Activated naive CD4-positive, alpha-beta T cell treated with anti-CD3 and anti-CD28 coated beads for 36 hours (primary cell): ENCODE data around the gene MYZAP. TPM values are rescaled to one million over a fixed set of nuclear protein-coding genes. Genes with fewer than 3 reads are reported as not detected.

Experiments
- CTCF ChIA-PET: fragments of 350-600 bp; sonication (Branson Sonifier 250); formaldehyde crosslinking; loops from one replicate; lab custom pipeline; 2021; ENCODE audit warnings: antibody characterized with exemption; lab: Charles Lee
- DNase-seq: peaks from one replicate; pipeline ENCODE4 v3.0.0-alpha.2; 2020
- H3K27ac Mint-ChIP-seq: one replicate; pipeline ENCODE4 v1.8.0; 2021; ENCODE audit warnings: mild to moderate bottlenecking, mixed read lengths
- H3K27me3 Mint-ChIP-seq: one replicate; pipeline ENCODE4 v1.8.0; 2021; ENCODE audit warnings: low read depth, mixed read lengths
- H3K36me3 Mint-ChIP-seq: one replicate; pipeline ENCODE4 v1.8.0; 2021; ENCODE audit warnings: low read depth, mixed read lengths
- H3K4me1 Mint-ChIP-seq: one replicate; pipeline ENCODE4 v1.8.0; 2021; ENCODE audit warnings: low read depth, mixed read lengths
- H3K4me3 Mint-ChIP-seq: one replicate; pipeline ENCODE4 v1.8.0; 2021; ENCODE audit warnings: mild to moderate bottlenecking, moderate library complexity, mixed read lengths
- H3K9me3 Mint-ChIP-seq: one replicate; pipeline ENCODE4 v1.8.0; 2021; ENCODE audit warnings: mixed read lengths
- intact Hi-C: fragments of 100-400 bp; cut with micrococcal nuclease; formaldehyde crosslinking; loops from one replicate; pipeline ENCODE4 v1.15.1; 2023
- total RNA-seq, 2 experiments: library from RNA; stranded (reverse); gene quantifications; one replicate each; pipeline ENCODE4 v1.2.3, GENCODE V29; 2021

The MYZAP gene
- total RNA-seq: under 1 TPM; 0.38 to 0.40 TPM

GRCh38 chr15:57591822-57592367, at the start of gene MYZAP:
TSS of gene MYZAP (plus strand) at chr15:57591904. CDS start at chr15:57592035, 131 bp downstream.
- H3K27me3 Mint-ChIP-seq: peaks cover 6% of the 10 kb centered on the region
- CTCF ChIA-PET: no interaction called here
- H3K36me3 Mint-ChIP-seq: no peaks in the 10 kb centered on the region
- peaks cover 38% of the 10 kb centered on the region for H3K4me1 Mint-ChIP-seq
- peak; percentile 60 for DNase-seq
- peak within 1 kb of the TSS; percentile 70 for H3K4me3 Mint-ChIP-seq
- no peaks in the 10 kb centered on the region for H3K9me3 Mint-ChIP-seq
- intact Hi-C loops: no loop called here
- H3K27ac Mint-ChIP-seq: no peak within 1 kb of the TSS

GRCh38 chr15:57542505-57542817, 49.2 kb upstream of the MYZAP start:
- Mint-ChIP-seq H3K27ac (no peak overlapping the region), H3K9me3 (peaks cover 2% of the 10 kb centered on the region), H3K4me3 (no peak overlapping the region), H3K4me1 (no peaks in the 10 kb centered on the region), H3K27me3 (peaks cover 2% of the 10 kb centered on the region), H3K36me3 (no peaks in the 10 kb centered on the region)
- intact Hi-C loops: loop anchor here (1.0 kb wide), 1 partner anchor 202 kb away; no protein-coding TSS in a partner anchor
- CTCF ChIA-PET: interaction anchor here (0.5 to 2.3 kb wide), 15 partner anchors 8 to 473 kb away, joined by 3 to 15 read pairs (median 4); partner anchors contain the start of gene POLR2M
- no peak for DNase-seq

GRCh38 chr15:57544848-57545480, 46.7 kb upstream of the MYZAP start:
- Mint-ChIP-seq H3K27ac (no peak overlapping the region), H3K4me1 (no peaks in the 10 kb centered on the region), H3K9me3 (peaks cover 2% of the 10 kb centered on the region), H3K27me3 (peaks cover 2% of the 10 kb centered on the region), H3K36me3 (no peaks in the 10 kb centered on the region), H3K4me3 (no peak overlapping the region)
- CTCF ChIA-PET: interaction anchor here (2.8 kb wide), 1 partner anchor 17 kb away, joined by 12 read pairs; no protein-coding TSS in a partner anchor
- intact Hi-C loops: no loop called here
- DNase-seq: no peak

GRCh38 chr15:57545995-57546394, 45.7 kb upstream of the MYZAP start:
- H3K36me3 Mint-ChIP-seq: no peaks in the 10 kb centered on the region
- H3K4me3 Mint-ChIP-seq: no peak overlapping the region
- H3K4me1 Mint-ChIP-seq: no peaks in the 10 kb centered on the region

GRCh38 chr15:57547243-57547755, 44.4 kb upstream of the MYZAP start:
- peaks cover 2% of the 10 kb centered on the region for H3K27me3 Mint-ChIP-seq
- H3K4me1 Mint-ChIP-seq: no peaks in the 10 kb centered on the region
- H3K36me3 Mint-ChIP-seq: no peaks in the 10 kb centered on the region
- H3K4me3 Mint-ChIP-seq: no peak overlapping the region
- no peaks in the 10 kb centered on the region for H3K9me3 Mint-ChIP-seq
- intact Hi-C loops: no loop called here
- CTCF ChIA-PET: interaction anchor here (0.9 kb wide), 1 partner anchor 18 kb away, joined by 3 read pairs; no protein-coding TSS in a partner anchor
- no peak overlapping the region for H3K27ac Mint-ChIP-seq
- no peak for DNase-seq

More at GRCh38 chr15:57545995-57546394, 45.7 kb upstream of the MYZAP start:
- no peak for DNase-seq
- Mint-ChIP-seq H3K9me3 (no peaks in the 10 kb centered on the region), H3K27me3 (peaks cover 2% of the 10 kb centered on the region), H3K27ac (no peak overlapping the region)
- intact Hi-C loops: no loop called here
- CTCF ChIA-PET: interaction anchor here (2.8 kb wide), 1 partner anchor 18 kb away, joined by 12 read pairs; no protein-coding TSS in a partner anchor

GRCh38 chr15:57548351-57548750, 43.4 kb upstream of the MYZAP start:
- DNase-seq: no peak
- no peaks in the 10 kb centered on the region for H3K9me3 Mint-ChIP-seq
- CTCF ChIA-PET: interaction anchor here (2.9 kb wide), 1 partner anchor 12 kb away, joined by 10 read pairs; no protein-coding TSS in a partner anchor

GRCh38 chr15:57548835-57549234, 42.9 kb upstream of the MYZAP start:
- H3K9me3 Mint-ChIP-seq: no peaks in the 10 kb centered on the region
- H3K27ac Mint-ChIP-seq: no peak overlapping the region
- CTCF ChIA-PET: interaction anchor here (2.9 kb wide), 1 partner anchor 11 kb away, joined by 10 read pairs; no protein-coding TSS in a partner anchor
- H3K4me3 Mint-ChIP-seq: no peak overlapping the region
- intact Hi-C loops: no loop called here
- H3K36me3 Mint-ChIP-seq: no peaks in the 10 kb centered on the region
- no peaks in the 10 kb centered on the region for H3K4me1 Mint-ChIP-seq
- no peak for DNase-seq
- H3K27me3 Mint-ChIP-seq: no peaks in the 10 kb centered on the region

More at GRCh38 chr15:57548351-57548750, 43.4 kb upstream of the MYZAP start:
- H3K27ac Mint-ChIP-seq: no peak overlapping the region
- H3K4me3 Mint-ChIP-seq: no peak overlapping the region
- H3K36me3 Mint-ChIP-seq: no peaks in the 10 kb centered on the region
- intact Hi-C loops: no loop called here
- H3K4me1 Mint-ChIP-seq: no peaks in the 10 kb centered on the region
- H3K27me3 Mint-ChIP-seq: no peaks in the 10 kb centered on the region

- Mint-ChIP-seq H3K27me3 (no peaks in the 10 kb centered on the region), H3K4me3 (no peak overlapping the region), H3K27ac (no peak overlapping the region), H3K9me3 (no peaks in the 10 kb centered on the region), H3K36me3 (no peaks in the 10 kb centered on the region), H3K4me1 (no peaks in the 10 kb centered on the region)
- CTCF ChIA-PET: interaction anchor here (2.3 to 2.9 kb wide), 2 partner anchors 8 to 10 kb away, joined by 8 to 10 read pairs; no protein-coding TSS in a partner anchor
- intact Hi-C loops: no loop called here
- no peak for DNase-seq
Measured at GRCh38 chr15:57549935-57550334, 41.8 kb upstream of the MYZAP start.

GRCh38 chr15:57550640-57551039, 41.1 kb upstream of the MYZAP start:
- H3K4me1 Mint-ChIP-seq: no peaks in the 10 kb centered on the region
- no peaks in the 10 kb centered on the region for H3K36me3 Mint-ChIP-seq
- CTCF ChIA-PET: interaction anchor here (2.3 to 2.9 kb wide), 2 partner anchors 9 to 10 kb away, joined by 8 to 10 read pairs; no protein-coding TSS in a partner anchor
- H3K27me3 Mint-ChIP-seq: no peaks in the 10 kb centered on the region
- no peaks in the 10 kb centered on the region for H3K9me3 Mint-ChIP-seq
- intact Hi-C loops: no loop called here
- DNase-seq: no peak
- H3K4me3 Mint-ChIP-seq: no peak overlapping the region
- no peak overlapping the region for H3K27ac Mint-ChIP-seq

GRCh38 chr15:57551715-57552677, 39.7 kb upstream of the MYZAP start:
- H3K27me3 Mint-ChIP-seq: no peaks in the 10 kb centered on the region

GRCh38 chr15:57552678-57553334, 38.9 kb upstream of the MYZAP start:
- Mint-ChIP-seq H3K4me1 (no peaks in the 10 kb centered on the region), H3K36me3 (no peaks in the 10 kb centered on the region), H3K27me3 (no peaks in the 10 kb centered on the region), H3K27ac (no peak overlapping the region), H3K9me3 (no peaks in the 10 kb centered on the region), H3K4me3 (no peak overlapping the region)
- no peak for DNase-seq
- CTCF ChIA-PET: interaction anchor here (1.4 to 1.5 kb wide), 2 partner anchors 10 to 11 kb away, joined by 3 read pairs; no protein-coding TSS in a partner anchor
- intact Hi-C loops: no loop called here

More at GRCh38 chr15:57551715-57552677, 39.7 kb upstream of the MYZAP start:
- no peak overlapping the region for H3K27ac Mint-ChIP-seq
- H3K36me3 Mint-ChIP-seq: no peaks in the 10 kb centered on the region
- CTCF ChIA-PET: interaction anchor here (2.3 kb wide), 1 partner anchor 10 kb away, joined by 8 read pairs; no protein-coding TSS in a partner anchor
- no peak overlapping the region for H3K4me3 Mint-ChIP-seq
- DNase-seq: no peak
- H3K4me1 Mint-ChIP-seq: no peaks in the 10 kb centered on the region
- no peaks in the 10 kb centered on the region for H3K9me3 Mint-ChIP-seq
- intact Hi-C loops: no loop called here
